HepG2 (cell line): ENCODE data around the gene ATG7.

ENCODE experiments used
- NFIC ChIP-seq: IDR thresholded peaks from 2 replicates; pipeline ENCODE4 v1.6.1; 2012; ENCODE audit warnings: mild to moderate bottlenecking, low read length, inconsistent platforms
- NR2F1 ChIP-seq, 2 experiments: fragments of 450-650 bp in 1 of 2; formaldehyde crosslinking in 1 of 2; IDR thresholded peaks; 2 replicates each; pipeline versions ENCODE4 v1.5.0 to v1.6.1; 2016 to 2020; ENCODE audit warnings: mild to moderate bottlenecking in 1 of 2, missing compliant biosample characterization in 1 of 2, missing genetic modification reagents in 1 of 2, moderate library complexity in 1 of 2
- ZNF790 ChIP-seq: sonication (generic); formaldehyde crosslinking; IDR thresholded peaks from 2 replicates; pipeline ENCODE4 v1.8.0; 2022; ENCODE audit warnings: missing genetic modification reagents, mild to moderate bottlenecking, borderline replicate concordance
- TF ChIP-seq, protein P1 (sequence below): sonication (generic); formaldehyde crosslinking; IDR thresholded peaks from 2 replicates; pipeline ENCODE4 v1.4.0; 2020; ENCODE audit warnings: mild to moderate bottlenecking, missing genetic modification reagents, borderline replicate concordance
- TF ChIP-seq, protein P2 (sequence below): sonication (generic); formaldehyde crosslinking; IDR thresholded peaks from 2 replicates; pipeline ENCODE4 v1.5.0; 2020; ENCODE audit warnings: mild to moderate bottlenecking, missing genetic modification reagents, moderate library complexity

DNA sequence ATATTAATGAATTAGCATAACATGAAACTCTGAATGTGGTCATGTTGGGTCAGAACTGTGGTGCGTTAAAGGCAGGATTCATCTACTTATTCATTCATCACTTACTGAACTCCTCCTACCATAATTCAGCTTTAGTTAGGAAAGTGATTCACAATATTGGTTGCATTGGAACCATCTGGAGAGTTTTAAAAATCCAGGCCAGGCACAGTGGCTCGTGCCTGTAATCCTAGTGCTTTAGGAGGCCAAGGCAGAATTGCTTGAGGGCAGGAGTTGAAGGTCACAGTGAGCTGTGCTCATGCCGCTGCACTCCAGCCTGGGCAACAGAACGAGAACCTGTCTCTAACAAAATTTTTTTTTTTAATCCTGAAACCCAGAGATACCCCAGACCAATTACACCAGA, 44.2 kb upstream of the ATG7 start:
- TF ChIP-seq, protein P1, sequence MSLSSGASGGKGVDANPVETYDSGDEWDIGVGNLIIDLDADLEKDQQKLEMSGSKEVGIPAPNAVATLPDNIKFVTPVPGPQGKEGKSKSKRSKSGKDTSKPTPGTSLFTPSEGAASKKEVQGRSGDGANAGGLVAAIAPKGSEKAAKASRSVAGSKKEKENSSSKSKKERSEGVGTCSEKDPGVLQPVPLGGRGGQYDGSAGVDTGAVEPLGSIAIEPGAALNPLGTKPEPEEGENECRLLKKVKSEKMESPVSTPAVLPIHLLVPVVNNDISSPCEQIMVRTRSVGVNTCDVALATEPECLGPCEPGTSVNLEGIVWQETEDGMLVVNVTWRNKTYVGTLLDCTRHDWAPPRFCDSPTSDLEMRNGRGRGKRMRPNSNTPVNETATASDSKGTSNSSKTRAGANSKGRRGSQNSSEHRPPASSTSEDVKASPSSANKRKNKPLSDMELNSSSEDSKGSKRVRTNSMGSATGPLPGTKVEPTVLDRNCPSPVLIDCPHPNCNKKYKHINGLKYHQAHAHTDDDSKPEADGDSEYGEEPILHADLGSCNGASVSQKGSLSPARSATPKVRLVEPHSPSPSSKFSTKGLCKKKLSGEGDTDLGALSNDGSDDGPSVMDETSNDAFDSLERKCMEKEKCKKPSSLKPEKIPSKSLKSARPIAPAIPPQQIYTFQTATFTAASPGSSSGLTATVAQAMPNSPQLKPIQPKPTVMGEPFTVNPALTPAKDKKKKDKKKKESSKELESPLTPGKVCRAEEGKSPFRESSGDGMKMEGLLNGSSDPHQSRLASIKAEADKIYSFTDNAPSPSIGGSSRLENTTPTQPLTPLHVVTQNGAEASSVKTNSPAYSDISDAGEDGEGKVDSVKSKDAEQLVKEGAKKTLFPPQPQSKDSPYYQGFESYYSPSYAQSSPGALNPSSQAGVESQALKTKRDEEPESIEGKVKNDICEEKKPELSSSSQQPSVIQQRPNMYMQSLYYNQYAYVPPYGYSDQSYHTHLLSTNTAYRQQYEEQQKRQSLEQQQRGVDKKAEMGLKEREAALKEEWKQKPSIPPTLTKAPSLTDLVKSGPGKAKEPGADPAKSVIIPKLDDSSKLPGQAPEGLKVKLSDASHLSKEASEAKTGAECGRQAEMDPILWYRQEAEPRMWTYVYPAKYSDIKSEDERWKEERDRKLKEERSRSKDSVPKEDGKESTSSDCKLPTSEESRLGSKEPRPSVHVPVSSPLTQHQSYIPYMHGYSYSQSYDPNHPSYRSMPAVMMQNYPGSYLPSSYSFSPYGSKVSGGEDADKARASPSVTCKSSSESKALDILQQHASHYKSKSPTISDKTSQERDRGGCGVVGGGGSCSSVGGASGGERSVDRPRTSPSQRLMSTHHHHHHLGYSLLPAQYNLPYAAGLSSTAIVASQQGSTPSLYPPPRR = no peak
- TF ChIP-seq ZNF790 (CRISPR knock-in tag) (no peak), NR2F1 (CRISPR knock-in tag; IDR thresholded peaks at IDR 0.05) (no peak), NFIC (no peak)
- TF ChIP-seq, protein P2, sequence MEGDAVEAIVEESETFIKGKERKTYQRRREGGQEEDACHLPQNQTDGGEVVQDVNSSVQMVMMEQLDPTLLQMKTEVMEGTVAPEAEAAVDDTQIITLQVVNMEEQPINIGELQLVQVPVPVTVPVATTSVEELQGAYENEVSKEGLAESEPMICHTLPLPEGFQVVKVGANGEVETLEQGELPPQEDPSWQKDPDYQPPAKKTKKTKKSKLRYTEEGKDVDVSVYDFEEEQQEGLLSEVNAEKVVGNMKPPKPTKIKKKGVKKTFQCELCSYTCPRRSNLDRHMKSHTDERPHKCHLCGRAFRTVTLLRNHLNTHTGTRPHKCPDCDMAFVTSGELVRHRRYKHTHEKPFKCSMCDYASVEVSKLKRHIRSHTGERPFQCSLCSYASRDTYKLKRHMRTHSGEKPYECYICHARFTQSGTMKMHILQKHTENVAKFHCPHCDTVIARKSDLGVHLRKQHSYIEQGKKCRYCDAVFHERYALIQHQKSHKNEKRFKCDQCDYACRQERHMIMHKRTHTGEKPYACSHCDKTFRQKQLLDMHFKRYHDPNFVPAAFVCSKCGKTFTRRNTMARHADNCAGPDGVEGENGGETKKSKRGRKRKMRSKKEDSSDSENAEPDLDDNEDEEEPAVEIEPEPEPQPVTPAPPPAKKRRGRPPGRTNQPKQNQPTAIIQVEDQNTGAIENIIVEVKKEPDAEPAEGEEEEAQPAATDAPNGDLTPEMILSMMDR (CRISPR knock-in tag) = no peak
